GM23338 (cell line): Measurements from ENCODE around the gene ZNF511. TPM values are rescaled to one million over a fixed set of nuclear protein-coding genes. Genes with fewer than 3 reads are reported as not detected.

Source experiments
- ATAC-seq: fragments of 200-7000 bp; cut with Tn5 transposase; 3 replicates; pipeline ENCODE4 v1.9.1; 2020
- DNase-seq: peaks from one replicate; pipeline ENCODE4 v3.0.0-alpha.2; 2015; ENCODE audit warnings: low spot score
- H2AFZ ChIP-seq: fragments of 200-600 bp; sonication (generic); 2 replicates; pipeline ENCODE4 v1.8.0; 2016; ENCODE audit warnings: antibody characterized with exemption, mild to moderate bottlenecking, moderate library complexity
- H3F3A ChIP-seq: fragments of 200-600 bp; sonication (generic); replicated peaks from 2 replicates; pipeline ENCODE4 v1.8.0; 2017; ENCODE audit warnings: antibody characterized with exemption, mixed run types, low read depth
- H3K27ac ChIP-seq: fragments of 200-600 bp; sonication (generic); 2 replicates; pipeline ENCODE4 v1.6.1; 2016; ENCODE audit warnings: low read depth
- H3K27me3 ChIP-seq: fragments of 200-600 bp; sonication (generic); 2 replicates; pipeline ENCODE4 v1.8.0; 2016; ENCODE audit warnings: mild to moderate bottlenecking, mixed run types, moderate library complexity; ENCODE audit not compliant: insufficient read depth
- H3K36me3 ChIP-seq: fragments of 200-600 bp; sonication (generic); 2 replicates; pipeline ENCODE4 v1.8.0; 2016; ENCODE audit warnings: mild to moderate bottlenecking; ENCODE audit not compliant: insufficient read depth
- H3K4me1 ChIP-seq: fragments of 200-600 bp; sonication (generic); 2 replicates; pipeline ENCODE4 v1.8.0; 2016; ENCODE audit warnings: mild to moderate bottlenecking, moderate library complexity; ENCODE audit not compliant: insufficient read depth
- H3K4me2 ChIP-seq: fragments of 200-600 bp; sonication (generic); 2 replicates; pipeline ENCODE4 v1.7.1; 2017; ENCODE audit warnings: mixed run types
- H3K4me3 ChIP-seq: fragments of 200-600 bp; sonication (generic); 2 replicates; pipeline ENCODE4 v1.6.1; 2016; ENCODE audit warnings: mixed run types
- H3K79me2 ChIP-seq: fragments of 200-600 bp; sonication (generic); replicated peaks from 2 replicates; pipeline ENCODE4 v1.8.0; 2017; ENCODE audit warnings: mild to moderate bottlenecking; ENCODE audit not compliant: insufficient read depth
- H3K9me2 ChIP-seq: fragments of 200-600 bp; sonication (generic); 2 replicates; pipeline ENCODE4 v1.8.0; 2017; ENCODE audit not compliant: insufficient read depth
- H4K20me1 ChIP-seq: fragments of 200-600 bp; sonication (generic); replicated peaks from 2 replicates; pipeline ENCODE4 v1.8.0; 2017; ENCODE audit warnings: mild to moderate bottlenecking; ENCODE audit not compliant: insufficient read depth
- H3K27ac Mint-ChIP-seq: 2 replicates; pipeline ENCODE4 v1.8.0; 2020; ENCODE audit warnings: inconsistent platforms, mild to moderate bottlenecking, moderate library complexity, mixed read lengths
- H3K27me3 Mint-ChIP-seq: 3 replicates; pipeline ENCODE4 v1.8.0; 2022; ENCODE audit warnings: low read depth, mild to moderate bottlenecking, moderate library complexity, mixed read lengths, inconsistent platforms; ENCODE audit not compliant: insufficient read depth, poor library complexity
- H3K36me3 Mint-ChIP-seq: 3 replicates; pipeline ENCODE4 v1.8.0; 2021; ENCODE audit warnings: low read depth, mild to moderate bottlenecking, inconsistent platforms, moderate library complexity, mixed read lengths
- H3K4me1 Mint-ChIP-seq: 3 replicates; pipeline ENCODE4 v1.8.0; 2020; ENCODE audit warnings: mild to moderate bottlenecking, inconsistent platforms, mixed read lengths
- H3K4me3 Mint-ChIP-seq: 3 replicates; pipeline ENCODE4 v1.8.0; 2021; ENCODE audit warnings: moderate library complexity, mild to moderate bottlenecking, inconsistent platforms, mixed read lengths
- H3K9me3 Mint-ChIP-seq: 3 replicates; pipeline ENCODE4 v1.8.0; 2020; ENCODE audit warnings: moderate library complexity, mild to moderate bottlenecking, inconsistent platforms, mixed read lengths
- CREB1 ChIP-seq: fragments of 250-450 bp; sonication (Bioruptor Pico); IDR thresholded peaks from 2 replicates; pipeline ENCODE4 v1.5.0; 2020; ENCODE audit warnings: low read depth, mild to moderate bottlenecking, moderate library complexity
- CTCF ChIP-seq, 2 experiments: fragments of 200-600 bp in 1 of 2; sonication (generic) in 1 of 2; conservative IDR thresholded peaks; 2 replicates each; pipeline versions ENCODE4 v1.5.1 to v1.6.1; 2016 to 2017; ENCODE audit warnings: antibody characterized with exemption in 2 of 2, low read depth in 2 of 2, mild to moderate bottlenecking in 2 of 2, moderate library complexity in 1 of 2
- ETS1 ChIP-seq: IDR thresholded peaks from 2 replicates; pipeline ENCODE4 v1.6.1; 2016; ENCODE audit warnings: antibody characterized with exemption
- EZH2 ChIP-seq: fragments of 200-600 bp; sonication (generic); IDR thresholded peaks from one replicate; pipeline ENCODE4 v1.8.0; 2017; ENCODE audit warnings: antibody characterized with exemption, mild to moderate bottlenecking, low read depth; ENCODE audit not compliant: unreplicated experiment
- EZH2phosphoT487 ChIP-seq: fragments of 200-600 bp; sonication (generic); IDR thresholded peaks from one replicate; pipeline ENCODE4 v1.8.1; 2018; ENCODE audit warnings: antibody characterized with exemption; ENCODE audit not compliant: unreplicated experiment
- JUNB ChIP-seq: IDR thresholded peaks from one replicate; pipeline ENCODE4 v1.6.1; 2016; ENCODE audit warnings: antibody characterized with exemption; ENCODE audit not compliant: unreplicated experiment
- NANOG ChIP-seq: IDR thresholded peaks from 2 replicates; pipeline ENCODE4 v1.6.1; 2016; ENCODE audit warnings: antibody characterized with exemption, borderline replicate concordance
- POLR2AphosphoS5 ChIP-seq: IDR thresholded peaks from 2 replicates; pipeline ENCODE4 v1.6.1; 2016; ENCODE audit warnings: antibody characterized with exemption, low read depth
- REST ChIP-seq: IDR thresholded peaks from one replicate; pipeline ENCODE4 v1.6.1; 2018; ENCODE audit warnings: antibody characterized with exemption; ENCODE audit not compliant: unreplicated experiment
- ZNF114 ChIP-seq: fragments of 250-450 bp; sonication (Bioruptor Pico); IDR thresholded peaks from 2 replicates; pipeline ENCODE4 v1.5.0; 2020; ENCODE audit warnings: mild to moderate bottlenecking, moderate library complexity
- ZNF331 ChIP-seq: fragments of 250-450 bp; sonication (Bioruptor Pico); IDR thresholded peaks from 2 replicates; pipeline ENCODE4 v1.5.0; 2020; ENCODE audit warnings: low read depth, mild to moderate bottlenecking, moderate library complexity
- polyA plus RNA-seq: library from polyadenylated mRNA; unstranded; fragments of >200 nt; fragmentation: Nextera tagmentation; extraction: Ambion mirVana; gene quantifications from 2 replicates; pipeline ENCODE4 v1.2.1, GENCODE V29; 2016
- total RNA-seq: library from RNA; depleted of rRNA; stranded (reverse); fragments of >200 nt; shearing (Covaris generic); gene quantifications from 2 replicates; pipeline ENCODE4 v1.2.3, GENCODE V29; 2014

ZNF511 gene
- total and polyA plus RNA-seq, 2 experiments from 2014 or later, result 41.3 to 104 TPM

GRCh38 chr10:133310789-133311188, 2.1 kb downstream of the ZNF511 start (continued):
- TF ChIP-seq ETS1, result no peak
- no peak for TF ChIP-seq POLR2AphosphoS5
- TF ChIP-seq NANOG, result no peak

GRCh38 chr10:133311570-133311969, 2.9 kb downstream of the ZNF511 start:
- no peak for TF ChIP-seq EZH2
- no peak for TF ChIP-seq ETS1
- TF ChIP-seq NANOG, result no peak
- TF ChIP-seq CTCF (conservative IDR thresholded peaks at IDR 0.05; ENCODE audit: low read depth in 2 of 2), result no peak
- TF ChIP-seq EZH2phosphoT487, result no peak
- no peak for TF ChIP-seq ZNF114
- no peak for TF ChIP-seq REST
- TF ChIP-seq CREB1 (CRISPR knock-in tag), result no peak
- TF ChIP-seq JUNB, result no peak
- TF ChIP-seq POLR2AphosphoS5, result no peak
- no peak for TF ChIP-seq ZNF331 (CRISPR knock-in tag)

More at GRCh38 chr10:133311570-133311969, 2.9 kb downstream of the ZNF511 start:
- Histone ChIP-seq H3K27ac (no peak overlapping the region), H3K36me3 (peaks cover 5% of the 10 kb centered on the region; the same call in 1 of the 2 replicates), H3K27me3 (no peaks in the 10 kb centered on the region), H2AFZ (no peak overlapping the region), H3K4me1 (peaks cover 10% of the 10 kb centered on the region; the same call in 1 of the 2 replicates), H3K4me3 (no peak overlapping the region), H3K79me2 (peaks cover 18% of the 10 kb centered on the region), H4K20me1 (peaks cover 7% of the 10 kb centered on the region), H3K4me2 (no peak overlapping the region), H3K9me2 (no peaks in the 10 kb centered on the region), H3F3A (peaks cover 18% of the 10 kb centered on the region)
- Mint-ChIP-seq H3K9me3 (peaks cover 2% of the 10 kb centered on the region; the same call in 2 of the 3 replicates), H3K4me1 (peaks cover 4% of the 10 kb centered on the region), H3K27ac (no peak overlapping the region), H3K4me3 (no peak overlapping the region), H3K27me3 (peaks cover 13% of the 10 kb centered on the region), H3K36me3 (peaks cover 22% of the 10 kb centered on the region)
- ATAC-seq, result no peak
- DNase-seq, result no peak
